ENCODE data around the gene DUSP22.

DUSP22 gene

GRCh38 chr6:311679-312220 lies 19.5 kb downstream of the DUSP22 start:
- no peak for DNase-seq

GRCh38 chr6:313087-313486 lies 20.8 kb downstream of the DUSP22 start:
- DNase-seq: no peak

GRCh38 chr6:313917-314316 lies 21.6 kb downstream of the DUSP22 start:
- no peak for DNase-seq

- no peak for DNase-seq
Observed at GRCh38 chr6:314377-314776, 22.1 kb downstream of the DUSP22 start.

- no peak for DNase-seq
Observed at GRCh38 chr6:315226-315625, 22.9 kb downstream of the DUSP22 start.

GRCh38 chr6:315921-316752 lies 23.9 kb downstream of the DUSP22 start:
- DNase-seq: no peak

- no peak for DNase-seq
Observed at GRCh38 chr6:316753-317038, 24.4 kb downstream of the DUSP22 start.

GRCh38 chr6:317060-317447 lies 24.8 kb downstream of the DUSP22 start:
- no peak for DNase-seq

GRCh38 chr6:317448-318144 lies 25.3 kb downstream of the DUSP22 start:
- no peak for DNase-seq

GRCh38 chr6:318243-318890 lies 26.1 kb downstream of the DUSP22 start:
- DNase-seq: no peak

- DNase-seq: no peak
Observed at GRCh38 chr6:319177-320131, 27.2 kb downstream of the DUSP22 start.

GRCh38 chr6:320351-321157 lies 28.3 kb downstream of the DUSP22 start:
- DNase-seq: no peak

GRCh38 chr6:321158-321438 lies 28.8 kb downstream of the DUSP22 start:
- DNase-seq: no peak

- DNase-seq: no peak
Observed at GRCh38 chr6:321536-322258, 29.4 kb downstream of the DUSP22 start.

- no peak for DNase-seq
Observed at GRCh38 chr6:322259-322930, 30.1 kb downstream of the DUSP22 start.

GRCh38 chr6:322940-323729 lies 30.8 kb downstream of the DUSP22 start:
- no peak for DNase-seq

GRCh38 chr6:323730-324088 lies 31.4 kb downstream of the DUSP22 start:
- no peak for DNase-seq

GRCh38 chr6:324116-324728 lies 31.9 kb downstream of the DUSP22 start:
- DNase-seq: no peak

GRCh38 chr6:324729-325125 lies 32.4 kb downstream of the DUSP22 start:
- no peak for DNase-seq
